Ecto neural progenitor cell (in vitro differentiated cells): ENCODE measurements around the gene TYRP1.
"Not testable (repeated sequence)": the region's sequence is repeated elsewhere in the genome, so short reads cannot be mapped to it uniquely, and the experiment has no call there.

Source experiments
- DNase-seq: peaks from one replicate; pipeline ENCODE4 v3.0.0-alpha.2; 2018; ENCODE audit warnings: low spot score

The TYRP1 gene

GRCh38 chr9:12693141-12693540 is at the start of gene TYRP1:
Gene TYRP1 (plus strand): TSS chr9:12693385. CDS start chr9:12693997, 612 bp downstream.
- DNase-seq = no peak

GRCh38 chr9:12643686-12644085 is 49.5 kb upstream of the TYRP1 start:
- DNase-seq = no peak

GRCh38 chr9:12648925-12649324 is 44.3 kb upstream of the TYRP1 start:
- no peak for DNase-seq

GRCh38 chr9:12651125-12651524 is 42.1 kb upstream of the TYRP1 start:
- no peak for DNase-seq

GRCh38 chr9:12652973-12653372 is 40.2 kb upstream of the TYRP1 start:
- no peak for DNase-seq

GRCh38 chr9:12656803-12657202 is 36.4 kb upstream of the TYRP1 start:
- no peak for DNase-seq

GRCh38 chr9:12657233-12657632 is 36.0 kb upstream of the TYRP1 start:
- no peak for DNase-seq

- DNase-seq = no peak
Measured at GRCh38 chr9:12657998-12658397, 35.2 kb upstream of the TYRP1 start.

- no peak for DNase-seq
Measured at GRCh38 chr9:12658531-12659209, 34.5 kb upstream of the TYRP1 start.

- DNase-seq = no peak
Measured at GRCh38 chr9:12659220-12659619, 34.0 kb upstream of the TYRP1 start.

GRCh38 chr9:12666813-12667212 is 26.4 kb upstream of the TYRP1 start:
- no peak for DNase-seq

GRCh38 chr9:12667892-12668291 is 25.3 kb upstream of the TYRP1 start:
- DNase-seq = no peak

GRCh38 chr9:12670006-12670405 is 23.2 kb upstream of the TYRP1 start:
- DNase-seq = no peak

- DNase-seq = no peak
Measured at GRCh38 chr9:12674961-12675360, 18.2 kb upstream of the TYRP1 start.

- not testable (repeated sequence) for DNase-seq
Measured at GRCh38 chr9:12677462-12678126, 15.6 kb upstream of the TYRP1 start.

- DNase-seq = no peak
Measured at GRCh38 chr9:12680341-12680740, 12.8 kb upstream of the TYRP1 start.

- DNase-seq = no peak
Measured at GRCh38 chr9:12680757-12681156, 12.4 kb upstream of the TYRP1 start.

GRCh38 chr9:12681620-12682019 is 11.6 kb upstream of the TYRP1 start:
- no peak for DNase-seq

- DNase-seq = no peak
Measured at GRCh38 chr9:12684974-12685373, 8.2 kb upstream of the TYRP1 start.

- no peak for DNase-seq
Measured at GRCh38 chr9:12689233-12689632, 4.0 kb upstream of the TYRP1 start.

GRCh38 chr9:12694013-12694412 is 828 bp downstream of the TYRP1 start:
- DNase-seq = no peak

GRCh38 chr9:12695474-12695873 is 2.3 kb downstream of the TYRP1 start:
- DNase-seq = no peak

- no peak for DNase-seq
Measured at GRCh38 chr9:12696931-12697622, 3.9 kb downstream of the TYRP1 start.
